Heart right ventricle (tissue), 16 donors: Measurements from ENCODE around the gene CARM1. TPM values are rescaled to one million over a fixed set of nuclear protein-coding genes. Genes with fewer than 3 reads are reported as not detected.
"Not testable (repeated sequence)": the region's sequence is repeated elsewhere in the genome, so short reads cannot be mapped to it uniquely, and the experiment has no call there.

Experiments
- ATAC-seq, 8 donors: fragments of 200-7000 bp; cut with Tn5 transposase; one replicate each; pipeline ENCODE4 v1.9.1; 2020; ENCODE audit warnings: mild to moderate bottlenecking in 8 of 8, moderate library complexity in 8 of 8, moderate number of reproducible peaks in 1 of 8
- DNase-seq, 2 donors: peaks; one replicate each; pipeline ENCODE4 v3.0.0-alpha.2; 2020
- H3K27ac ChIP-seq, 10 donors: fragments of 200-600 bp; sonication (generic) in 2 of 10; one replicate each; pipeline versions ENCODE4 v1.5.0 to v1.8.0; 2020 to 2022; ENCODE audit warnings: mild to moderate bottlenecking in 3 of 10
- H3K27me3 ChIP-seq, 7 donors: fragments of 200-600 bp; one replicate each; pipeline ENCODE4 v1.8.0; 2021 to 2022; ENCODE audit warnings: mild to moderate bottlenecking in 2 of 7
- H3K36me3 ChIP-seq, 9 donors: fragments of 200-600 bp; sonication (generic) in 1 of 9; one replicate each; pipeline versions ENCODE4 v1.5.0 to v1.8.0; 2020 to 2022; ENCODE audit warnings: mild to moderate bottlenecking in 2 of 9
- H3K4me1 ChIP-seq, 9 donors: fragments of 200-600 bp; sonication (generic) in 1 of 9; one replicate each; pipeline versions ENCODE4 v1.5.0 to v1.8.0; 2020 to 2022; ENCODE audit warnings: mild to moderate bottlenecking in 4 of 9
- H3K4me3 ChIP-seq, 10 donors: fragments of 200-600 bp; sonication (generic) in 2 of 10; one replicate each; pipeline versions ENCODE4 v1.5.0 to v1.8.0; 2020 to 2022; ENCODE audit warnings: mild to moderate bottlenecking in 7 of 10, moderate library complexity in 2 of 10
- H3K9me3 ChIP-seq, 11 donors: fragments of 200-600 bp in 10 of 11; sonication (generic) in 2 of 11; one replicate each; pipeline versions ENCODE4 v1.5.0 to v1.8.0; 2013 to 2022; ENCODE audit warnings: mild to moderate bottlenecking in 2 of 11, control low read depth in 1 of 11, moderate library complexity in 1 of 11
- WGBS, 2 donors: extraction: QIAGEN DNeasy Blood & Tissue Kit; methylation state at CpG; one replicate each; pipeline ENCODE4 v1.1.7; 2013; ENCODE audit warnings: inconsistent platforms in 1 of 2; 5-methylcytosine and 5-hydroxymethylcytosine counted together
- intact Hi-C, 10 donors: fragments of 100-400 bp; cut with DNase I; formaldehyde crosslinking; loops; one replicate each; pipeline versions ENCODE4 v1.11.1 to v1.14.2; 2022
- polyA plus RNA-seq, 2 donors: library from polyadenylated mRNA; stranded (reverse); fragments of 200-250 nt; gene quantifications; one replicate each; pipeline ENCODE4 v1.2.3, GENCODE V29; 2013
- total RNA-seq, 10 donors: library from RNA; stranded (reverse); fragmentation: NEBNext Ultra II Directional in 3 of 10; extraction: Animal tissue kit (Norgen Biotek cat#: 25700) in 3 of 10; gene quantifications; one replicate each; pipeline versions ENCODE4 v1.2.1 to v1.2.4, GENCODE V29; 2021 to 2023
- TF ChIP-seq, protein P1 (sequence below), 9 donors: fragments of 200-600 bp; sonication (generic) in 2 of 9; IDR thresholded peaks; one replicate each; pipeline versions ENCODE4 v1.5.0 to v1.8.0; 2021 to 2022; ENCODE audit warnings: antibody characterized with exemption in 9 of 9, mild to moderate bottlenecking in 5 of 9, moderate library complexity in 1 of 9
- donor health status: Arrhythmogenic right ventricular cardiomyopathy.
- donor health status: ischemic (EF 13 %, LVEDD 7.1; RV severe dilation, severe dysfunction).
- donor health status: healthy with polysubstance abuse.
- donor health status: DM: no; HTN: yes; CAD: no.
- donor health status: DM: no; HTN: no; CAD: no.
- donor health status: ischemic (EF 25% LVEDD 6.9; RV normal size, moderate dysfunction).
- donor health status: ischemic (EF 25% LVEDD 5.7; RV mildly dilated, moderate dysfunction).
- donor health status: healthy.
- donor health status: DM: yes; HTN: yes; CAD: no.
- donor health status: Ischemic cardiomyopathy.
- donor health status: ischemic (EF 35%, LVEDD 5.7; RV mildly dilated, moderate dysfunction).
- donor health status: nonischemic (EF 11% LVEDD 7.7; RV severe dilation, severe dysfunction).
- donor health status: DM: yes; HTN: yes; CAD: no.
- donor health status: PGD.
- donor health status: ischemic (EF 29% LVEDD 5.4; RV normal size, mild dysfunction).
- donor health status: nonischemic (EF 23%, LVEDD 6.1; RV moderate dilation, normal function).

The CARM1 gene
- total and polyA plus RNA-seq, 12 donors, result 25.8 to 45.4 (median 27.9) TPM

DNA sequence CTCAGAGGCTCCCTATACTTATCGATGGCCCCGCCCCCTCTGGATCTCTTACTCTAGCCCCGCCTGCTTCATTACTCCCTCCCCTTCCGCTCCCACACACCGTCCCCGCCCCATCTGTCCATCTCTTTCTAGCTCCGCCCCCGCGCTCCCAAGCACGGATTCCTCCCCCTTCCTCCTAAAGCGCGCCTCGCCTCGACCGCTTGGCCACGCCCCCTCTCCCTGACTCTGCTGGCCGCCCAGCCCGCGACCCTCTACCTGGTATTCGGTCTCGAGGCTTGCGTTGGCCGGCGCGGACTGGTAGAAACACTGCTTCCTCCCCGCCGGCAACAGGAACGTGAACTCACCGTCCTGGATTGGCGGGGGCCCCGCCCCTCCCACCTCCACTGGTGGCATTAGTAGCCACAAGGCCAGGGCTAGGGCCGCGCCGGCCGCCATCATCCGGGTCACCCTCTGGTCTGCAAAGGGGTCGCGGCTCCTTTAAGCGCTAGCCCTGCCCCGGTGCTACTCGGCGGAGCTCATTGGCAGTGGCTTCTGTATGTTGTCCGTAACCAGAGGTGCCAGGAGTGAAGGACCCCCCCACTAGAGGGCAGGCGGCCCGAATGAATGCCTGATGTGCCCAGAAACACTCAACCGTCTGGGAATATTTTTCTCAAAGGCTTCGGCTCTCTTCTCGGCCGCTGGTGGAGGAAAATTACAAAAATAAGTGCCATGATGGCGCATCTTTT is 35.4 kb upstream of the CARM1 start, which contains the start of gene TMED1:
Gene TMED1, minus strand, starts transcription at position 459 of the 725 bp plus-strand sequence. Its CDS starts 21 bp downstream, at position 438.
- intact Hi-C loops, result loop anchor here in 2 of 10 donors (1.0 to 2.0 kb wide), 3 partner anchors 29 to 119 kb away; partner anchors contain the start of gene DNM2 (in 1 of the 2)
- TF ChIP-seq, protein P1, sequence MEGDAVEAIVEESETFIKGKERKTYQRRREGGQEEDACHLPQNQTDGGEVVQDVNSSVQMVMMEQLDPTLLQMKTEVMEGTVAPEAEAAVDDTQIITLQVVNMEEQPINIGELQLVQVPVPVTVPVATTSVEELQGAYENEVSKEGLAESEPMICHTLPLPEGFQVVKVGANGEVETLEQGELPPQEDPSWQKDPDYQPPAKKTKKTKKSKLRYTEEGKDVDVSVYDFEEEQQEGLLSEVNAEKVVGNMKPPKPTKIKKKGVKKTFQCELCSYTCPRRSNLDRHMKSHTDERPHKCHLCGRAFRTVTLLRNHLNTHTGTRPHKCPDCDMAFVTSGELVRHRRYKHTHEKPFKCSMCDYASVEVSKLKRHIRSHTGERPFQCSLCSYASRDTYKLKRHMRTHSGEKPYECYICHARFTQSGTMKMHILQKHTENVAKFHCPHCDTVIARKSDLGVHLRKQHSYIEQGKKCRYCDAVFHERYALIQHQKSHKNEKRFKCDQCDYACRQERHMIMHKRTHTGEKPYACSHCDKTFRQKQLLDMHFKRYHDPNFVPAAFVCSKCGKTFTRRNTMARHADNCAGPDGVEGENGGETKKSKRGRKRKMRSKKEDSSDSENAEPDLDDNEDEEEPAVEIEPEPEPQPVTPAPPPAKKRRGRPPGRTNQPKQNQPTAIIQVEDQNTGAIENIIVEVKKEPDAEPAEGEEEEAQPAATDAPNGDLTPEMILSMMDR (IDR thresholded peaks at IDR 0.05), result peak in 7 of 9 donors; percentile 16 to 58 (median 43)
- no peaks in the 10 kb centered on the region for H3K27me3 ChIP-seq
- peaks cover 0 to 44% (median 14%) of the 10 kb centered on the region in 9 donors for H3K36me3 ChIP-seq
- H3K27ac ChIP-seq, result peak within 1 kb of the TSS; percentile 94 to 99 (median 98)
- peaks cover 0 to 20% (median 6%) of the 10 kb centered on the region in 11 donors for H3K9me3 ChIP-seq
- ATAC-seq (peak; percentile 91 to 96 (median 94)), DNase-seq (peak; percentile 97 to 100)
- peaks cover 0 to 16% (median 5%) of the 10 kb centered on the region in 9 donors for H3K4me1 ChIP-seq
- WGBS, 2 donors, result 0 to 1% methylated on average over 49 to 50 of the region's 50 CpGs
- peak within 1 kb of the TSS; percentile 55 to 86 (median 72) for H3K4me3 ChIP-seq

DNA sequence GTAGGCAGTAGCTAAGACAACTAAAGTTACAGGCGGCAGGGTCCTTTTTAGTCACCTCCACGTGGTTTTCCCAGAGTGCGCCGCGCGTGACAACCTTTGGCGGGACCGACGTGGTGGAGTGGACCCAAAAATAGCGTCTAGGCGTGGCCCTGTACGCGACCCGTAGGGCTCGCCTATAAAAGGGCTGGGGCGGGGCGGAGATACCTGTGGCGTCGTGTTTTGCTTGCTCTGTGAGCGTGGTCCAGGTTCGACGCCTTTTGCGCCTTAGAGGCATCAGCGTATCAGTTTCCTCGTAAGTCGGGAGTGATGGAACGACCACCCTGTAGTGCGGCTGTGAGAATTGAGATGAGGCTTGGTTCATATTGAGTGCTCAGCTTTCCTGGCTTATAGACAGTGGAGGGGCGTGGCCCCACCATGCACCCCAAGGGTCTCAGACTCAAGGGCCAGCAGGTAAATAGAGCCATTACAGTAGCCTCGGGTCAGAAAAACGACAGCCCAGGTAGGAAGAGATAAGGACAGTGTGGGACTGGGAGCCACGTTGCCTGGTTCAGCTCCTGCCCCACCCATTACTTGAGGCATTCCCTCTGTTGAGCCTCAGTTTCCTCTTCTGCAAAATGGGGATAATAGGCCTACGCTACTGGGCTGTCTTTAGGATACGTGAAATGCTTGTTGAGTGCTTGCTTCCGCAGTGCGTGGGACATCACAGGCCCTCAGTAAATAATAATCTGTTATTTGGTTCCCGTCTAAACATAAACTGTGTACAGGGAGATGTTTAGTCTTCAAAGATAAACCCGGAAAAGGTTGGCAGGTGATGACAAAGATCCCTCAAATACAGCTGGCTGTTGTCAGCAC is 34.6 kb upstream of the CARM1 start:
- Histone ChIP-seq H3K4me3 (peak overlapping the region in 9 of 10 donors; percentile 55 to 86 (median 75)), H3K4me1 (peaks cover 0 to 16% (median 5%) of the 10 kb centered on the region in 9 donors), H3K9me3 (peaks cover 0 to 20% (median 6%) of the 10 kb centered on the region in 11 donors), H3K27me3 (no peaks in the 10 kb centered on the region), H3K27ac (peak overlapping the region; percentile 94 to 99 (median 98)), H3K36me3 (peaks cover 0 to 36% (median 13%) of the 10 kb centered on the region in 9 donors)
- peak; percentile 49 to 68 (median 63) for ATAC-seq
- intact Hi-C loops, result loop anchor here in 1 of 10 donors (1.0 to 2.0 kb wide), 2 partner anchors 28 to 119 kb away; no protein-coding TSS in a partner anchor
- WGBS, 2 donors, result 27 to 33% methylated on average over 38 of the region's 38 CpGs
- TF ChIP-seq, protein P1 (IDR thresholded peaks at IDR 0.05), result no peak
- DNase-seq, result peak; percentile 88 to 89

DNA sequence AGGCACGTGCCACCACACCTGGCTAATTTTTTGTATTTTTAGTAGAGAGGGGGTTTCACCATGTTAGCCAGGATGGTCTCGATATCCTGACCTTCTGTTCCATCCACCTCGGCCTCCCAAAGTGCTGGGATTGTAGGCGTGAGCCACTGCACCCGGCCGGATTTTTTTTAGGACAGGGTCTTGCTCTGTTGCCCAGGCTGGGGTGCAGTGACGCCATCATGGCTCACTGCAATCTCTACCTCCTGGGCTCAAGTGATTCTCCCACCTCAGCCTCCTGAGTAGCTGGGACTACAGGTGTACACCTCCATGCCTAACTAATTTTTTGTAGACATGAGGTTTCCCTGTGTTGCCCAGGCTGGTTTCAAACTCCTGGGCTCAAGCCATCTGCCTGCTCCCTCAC is 33.7 kb upstream of the CARM1 start:
- H3K4me3 ChIP-seq, H3K27me3 ChIP-seq, H3K27ac ChIP-seq, ATAC-seq, DNase-seq: not testable (repeated sequence)
- peaks cover 0 to 20% (median 6%) of the 10 kb centered on the region in 11 donors for H3K9me3 ChIP-seq
- peaks cover 0 to 26% (median 5%) of the 10 kb centered on the region in 9 donors for H3K36me3 ChIP-seq
- intact Hi-C loops, result loop anchor here in 1 of 10 donors (2.0 kb wide), 1 partner anchor 27 kb away; no protein-coding TSS in a partner anchor
- 95 to 98% methylated on average over 7 of the region's 7 CpGs for WGBS, 2 donors
- H3K4me1 ChIP-seq, result peaks cover 0 to 16% (median 5%) of the 10 kb centered on the region in 9 donors

DNA sequence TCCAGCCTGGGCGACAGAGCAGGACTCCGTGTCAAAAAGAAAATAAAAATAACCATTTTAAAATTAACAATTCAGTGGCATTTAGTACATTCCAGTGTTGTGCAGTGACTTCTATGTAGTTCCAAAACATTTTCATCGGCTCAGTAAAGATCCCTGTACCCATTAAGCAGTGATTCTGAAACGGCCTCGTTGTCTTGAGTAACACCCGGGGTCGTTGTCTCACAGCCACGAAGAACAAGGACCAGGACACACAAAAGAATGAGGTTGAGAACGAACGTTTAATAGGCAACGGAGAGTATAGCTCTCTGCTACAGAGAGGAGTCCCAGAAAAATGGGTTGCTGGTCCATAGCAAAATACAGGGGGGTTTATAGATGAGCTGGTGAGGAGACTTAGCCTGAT is 33.0 kb upstream of the CARM1 start:
- H3K36me3 ChIP-seq, result peaks cover 0 to 19% (median 0%) of the 10 kb centered on the region in 9 donors
- TF ChIP-seq, protein P1 (IDR thresholded peaks at IDR 0.05), result no peak
- peaks cover 0 to 20% (median 6%) of the 10 kb centered on the region in 11 donors for H3K9me3 ChIP-seq
- WGBS, 2 donors, result 89 to 92% methylated on average over 11 of the region's 11 CpGs
- H3K27me3 ChIP-seq, result no peaks in the 10 kb centered on the region
- H3K27ac ChIP-seq, result no peak overlapping the region
- H3K4me3 ChIP-seq, result no peak overlapping the region
- ATAC-seq, result no peak
- no peak for DNase-seq
- H3K4me1 ChIP-seq, result peaks cover 0 to 16% (median 5%) of the 10 kb centered on the region in 9 donors
- intact Hi-C loops, result no loop called here
